ENCODE data around the gene NCBP3.
A peak's percentile ranks its signal among the peaks of the same experiment; 100 is the strongest.
"Not testable (repeated sequence)": the region's sequence is repeated elsewhere in the genome, so short reads cannot be mapped to it uniquely, and the experiment has no call there.

NCBP3 gene

DNA sequence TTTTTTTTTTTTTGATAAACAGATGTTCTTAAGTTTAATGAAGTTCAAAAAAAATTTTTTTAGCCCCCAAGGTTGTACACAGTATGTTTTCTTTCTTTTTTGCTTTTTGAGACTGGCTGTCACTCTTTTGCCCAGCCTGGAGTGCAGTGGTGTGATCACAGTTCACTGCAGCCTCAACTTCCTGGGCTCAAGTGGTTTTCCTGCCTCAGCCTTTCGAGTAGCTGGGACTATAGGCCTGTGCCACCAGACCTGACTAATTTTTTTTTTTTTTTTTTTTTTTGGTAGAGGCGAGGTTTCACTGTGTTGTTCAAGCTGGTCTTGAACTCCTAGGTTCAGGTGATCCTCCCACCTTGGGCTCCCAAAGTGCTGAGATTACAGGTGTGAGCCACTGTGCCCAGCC, 57.8 kb downstream of the NCBP3 start:
- TF ChIP-seq EZH2phosphoT487 (IDR thresholded peaks at IDR 0.05; ENCODE audit: borderline replicate concordance) = no peak
- TF ChIP-seq, protein P1, sequence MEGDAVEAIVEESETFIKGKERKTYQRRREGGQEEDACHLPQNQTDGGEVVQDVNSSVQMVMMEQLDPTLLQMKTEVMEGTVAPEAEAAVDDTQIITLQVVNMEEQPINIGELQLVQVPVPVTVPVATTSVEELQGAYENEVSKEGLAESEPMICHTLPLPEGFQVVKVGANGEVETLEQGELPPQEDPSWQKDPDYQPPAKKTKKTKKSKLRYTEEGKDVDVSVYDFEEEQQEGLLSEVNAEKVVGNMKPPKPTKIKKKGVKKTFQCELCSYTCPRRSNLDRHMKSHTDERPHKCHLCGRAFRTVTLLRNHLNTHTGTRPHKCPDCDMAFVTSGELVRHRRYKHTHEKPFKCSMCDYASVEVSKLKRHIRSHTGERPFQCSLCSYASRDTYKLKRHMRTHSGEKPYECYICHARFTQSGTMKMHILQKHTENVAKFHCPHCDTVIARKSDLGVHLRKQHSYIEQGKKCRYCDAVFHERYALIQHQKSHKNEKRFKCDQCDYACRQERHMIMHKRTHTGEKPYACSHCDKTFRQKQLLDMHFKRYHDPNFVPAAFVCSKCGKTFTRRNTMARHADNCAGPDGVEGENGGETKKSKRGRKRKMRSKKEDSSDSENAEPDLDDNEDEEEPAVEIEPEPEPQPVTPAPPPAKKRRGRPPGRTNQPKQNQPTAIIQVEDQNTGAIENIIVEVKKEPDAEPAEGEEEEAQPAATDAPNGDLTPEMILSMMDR (conservative IDR thresholded peaks at IDR 0.05; ENCODE audit: low read length) = no peak
- H3K4me1 ChIP-seq (ENCODE audit: insufficient read depth, low read length, poor library complexity, severe bottlenecking) = peaks cover 34% of the 10 kb centered on the region
- H3K36me3 ChIP-seq (ENCODE audit: insufficient read depth, low read length) = no peaks in the 10 kb centered on the region
- no peak overlapping the region for H2AFZ ChIP-seq (ENCODE audit: low read length)
- H4K20me1 ChIP-seq (ENCODE audit: insufficient read depth, low read length, poor library complexity, severe bottlenecking) = no peaks in the 10 kb centered on the region
- no peaks in the 10 kb centered on the region for H3K9me2 ChIP-seq (replicated peaks; ENCODE audit: low read depth, low read length)
- no peaks in the 10 kb centered on the region for H3K27me3 ChIP-seq (ENCODE audit: insufficient read depth, low read length, poor library complexity, severe bottlenecking)
- peak overlapping the region; percentile 58 for H3K9ac ChIP-seq (ENCODE audit: low read depth, low read length, poor library complexity, severe bottlenecking)
- H3K4me3 ChIP-seq (ENCODE audit: low read length, poor library complexity, severe bottlenecking) = peak overlapping the region; percentile 62
- no peaks in the 10 kb centered on the region for H3K79me2 ChIP-seq (ENCODE audit: insufficient read depth, low read length)
- peaks cover 8% of the 10 kb centered on the region for H3F3A ChIP-seq (ENCODE audit: low read depth)
- H3K9me3 ChIP-seq (ENCODE audit: insufficient read depth, low read depth, low read length) = no peaks in the 10 kb centered on the region
- H3K4me2 ChIP-seq (ENCODE audit: low read depth, low read length, poor library complexity, severe bottlenecking) = peak overlapping the region; percentile 63

DNA sequence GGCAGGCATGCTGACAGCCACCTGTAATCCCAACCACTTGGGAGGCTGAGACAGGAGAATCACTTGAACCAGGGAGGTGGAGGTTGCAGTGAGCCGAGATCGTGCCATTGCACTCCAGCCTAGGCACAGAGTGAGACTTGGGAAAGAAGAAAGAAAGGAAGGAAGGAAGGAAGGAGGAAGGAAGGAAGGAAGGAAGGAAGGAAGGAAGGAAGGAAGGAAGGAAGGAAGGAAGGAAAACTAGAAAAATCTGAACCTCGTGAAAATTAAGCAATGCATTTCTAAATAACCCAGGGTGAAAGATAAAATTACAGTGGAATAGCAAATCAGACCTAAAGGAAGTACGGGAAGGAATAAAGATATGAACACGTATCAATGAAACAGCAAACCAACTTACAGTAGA, 60.7 kb downstream of the NCBP3 start:
- not testable (repeated sequence) for H3K9me2 ChIP-seq (replicated peaks; ENCODE audit: low read depth, low read length); H2AFZ ChIP-seq (ENCODE audit: low read length); H3K9me3 ChIP-seq (ENCODE audit: insufficient read depth, low read depth, low read length); H3K27me3 ChIP-seq (ENCODE audit: insufficient read depth, low read length, poor library complexity, severe bottlenecking); H3K79me2 ChIP-seq (ENCODE audit: insufficient read depth, low read length); H3K36me3 ChIP-seq (ENCODE audit: insufficient read depth, low read length); H3K9ac ChIP-seq (ENCODE audit: low read depth, low read length, poor library complexity, severe bottlenecking); H3F3A ChIP-seq (ENCODE audit: low read depth); H4K20me1 ChIP-seq (ENCODE audit: insufficient read depth, low read length, poor library complexity, severe bottlenecking); H3K4me3 ChIP-seq (ENCODE audit: low read length, poor library complexity, severe bottlenecking); H3K4me2 ChIP-seq (ENCODE audit: low read depth, low read length, poor library complexity, severe bottlenecking)
- H3K4me1 ChIP-seq (ENCODE audit: insufficient read depth, low read length, poor library complexity, severe bottlenecking) = peaks cover 24% of the 10 kb centered on the region

DNA sequence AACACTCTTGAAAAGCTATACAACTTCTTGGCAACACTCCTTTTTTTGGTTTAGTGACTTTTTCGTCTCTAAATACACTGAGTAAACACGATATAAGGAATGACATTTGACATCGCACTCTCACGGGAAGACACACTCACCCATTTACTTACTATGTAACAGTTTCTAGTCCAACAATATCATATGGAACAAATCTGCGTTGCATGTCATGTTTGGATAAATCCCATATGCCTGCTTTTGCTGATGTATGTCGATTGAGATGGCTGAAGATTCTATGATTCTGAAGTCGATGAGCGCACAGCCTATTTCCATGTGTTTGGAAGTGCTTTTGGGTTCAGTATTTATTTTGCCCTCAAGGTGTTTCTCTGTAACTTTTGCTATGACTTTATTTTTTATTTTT, 63.3 kb downstream of the NCBP3 start:
- Histone ChIP-seq H3K36me3 (ENCODE audit: insufficient read depth, low read length) (no peaks in the 10 kb centered on the region), H3F3A (ENCODE audit: low read depth) (peaks cover under 1% of the 10 kb centered on the region; the same call in 1 of the 2 replicates), H2AFZ (ENCODE audit: low read length) (no peak overlapping the region)

DNA sequence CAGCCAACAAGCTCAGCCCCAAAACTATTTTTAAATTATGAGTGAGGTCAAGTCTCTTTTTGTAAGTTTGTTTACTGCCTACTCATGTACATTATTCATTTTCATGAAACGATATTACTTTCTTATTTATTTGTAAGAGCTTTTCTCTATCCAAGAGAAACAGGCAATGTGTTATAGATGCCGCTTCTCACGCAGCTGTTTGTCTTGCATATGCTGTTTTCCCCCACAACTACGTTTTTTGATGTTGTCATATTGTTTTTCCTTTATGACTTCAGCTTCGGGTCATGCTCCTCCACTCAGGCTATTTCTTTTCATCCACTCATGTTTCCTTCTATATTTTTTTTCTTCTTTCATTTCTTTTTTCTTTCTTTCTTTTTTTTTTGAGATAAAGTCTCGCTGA, 65.1 kb downstream of the NCBP3 start:
- Histone ChIP-seq H3K79me2 (ENCODE audit: insufficient read depth, low read length) (no peaks in the 10 kb centered on the region), H3K4me1 (ENCODE audit: insufficient read depth, low read length, poor library complexity, severe bottlenecking) (no peaks in the 10 kb centered on the region), H3K27me3 (ENCODE audit: insufficient read depth, low read length, poor library complexity, severe bottlenecking) (no peaks in the 10 kb centered on the region), H3K9ac (ENCODE audit: low read depth, low read length, poor library complexity, severe bottlenecking) (no peak overlapping the region), H3K4me3 (ENCODE audit: low read length, poor library complexity, severe bottlenecking) (no peak overlapping the region), H4K20me1 (ENCODE audit: insufficient read depth, low read length, poor library complexity, severe bottlenecking) (no peaks in the 10 kb centered on the region), H3K9me2 (replicated peaks; ENCODE audit: low read depth, low read length) (no peaks in the 10 kb centered on the region), H3F3A (ENCODE audit: low read depth) (no peaks in the 10 kb centered on the region), H3K4me2 (ENCODE audit: low read depth, low read length, poor library complexity, severe bottlenecking) (no peak overlapping the region), H3K9me3 (ENCODE audit: insufficient read depth, low read depth, low read length) (no peaks in the 10 kb centered on the region), H3K36me3 (ENCODE audit: insufficient read depth, low read length) (no peaks in the 10 kb centered on the region), H2AFZ (ENCODE audit: low read length) (no peak overlapping the region)
- TF ChIP-seq, protein P1 (conservative IDR thresholded peaks at IDR 0.05; ENCODE audit: low read length) = no peak
- TF ChIP-seq EZH2phosphoT487 (IDR thresholded peaks at IDR 0.05; ENCODE audit: borderline replicate concordance) = no peak

More for the DNA sequence above, 63.3 kb downstream of the NCBP3 start:
- Histone ChIP-seq H3K79me2 (ENCODE audit: insufficient read depth, low read length) (no peaks in the 10 kb centered on the region), H3K9me3 (ENCODE audit: insufficient read depth, low read depth, low read length) (no peaks in the 10 kb centered on the region), H3K4me3 (ENCODE audit: low read length, poor library complexity, severe bottlenecking) (no peak overlapping the region), H3K4me1 (ENCODE audit: insufficient read depth, low read length, poor library complexity, severe bottlenecking) (peaks cover 6% of the 10 kb centered on the region), H3K9me2 (replicated peaks; ENCODE audit: low read depth, low read length) (no peaks in the 10 kb centered on the region), H3K9ac (ENCODE audit: low read depth, low read length, poor library complexity, severe bottlenecking) (no peak overlapping the region), H3K27me3 (ENCODE audit: insufficient read depth, low read length, poor library complexity, severe bottlenecking) (no peaks in the 10 kb centered on the region), H4K20me1 (ENCODE audit: insufficient read depth, low read length, poor library complexity, severe bottlenecking) (no peaks in the 10 kb centered on the region), H3K4me2 (ENCODE audit: low read depth, low read length, poor library complexity, severe bottlenecking) (no peak overlapping the region)
- TF ChIP-seq, protein P1 (conservative IDR thresholded peaks at IDR 0.05; ENCODE audit: low read length) = no peak
- TF ChIP-seq EZH2phosphoT487 (IDR thresholded peaks at IDR 0.05; ENCODE audit: borderline replicate concordance) = no peak
